NCI-H2227 (cell line): Measurements from ENCODE around the gene SAMD4A.

ENCODE experiments used
- DNase-seq: peaks from one replicate; lab custom pipeline; 2025; ENCODE audit not compliant: unreplicated experiment; lab: John Stamatoyannopoulos, UW

Gene SAMD4A

GRCh38 chr14:54629635-54630360 is 62.9 kb downstream of the SAMD4A start:
- no peak for DNase-seq

GRCh38 chr14:54631016-54631415 is 64.1 kb downstream of the SAMD4A start:
- DNase-seq: no peak

- no peak for DNase-seq
Observed at GRCh38 chr14:54632452-54632851, 65.5 kb downstream of the SAMD4A start.

- DNase-seq: no peak
Observed at GRCh38 chr14:54633076-54633475, 66.1 kb downstream of the SAMD4A start.

GRCh38 chr14:54637270-54638134 is 70.6 kb downstream of the SAMD4A start:
- no peak for DNase-seq

- no peak for DNase-seq
Observed at GRCh38 chr14:54638135-54638446, 71.2 kb downstream of the SAMD4A start.

GRCh38 chr14:54639611-54640010 is 72.7 kb downstream of the SAMD4A start:
- no peak for DNase-seq

- no peak for DNase-seq
Observed at GRCh38 chr14:54640506-54640905, 73.6 kb downstream of the SAMD4A start.

GRCh38 chr14:54642121-54642520 is 75.2 kb downstream of the SAMD4A start:
- no peak for DNase-seq

- DNase-seq: peak; percentile 7
Observed at GRCh38 chr14:54642801-54643695, 76.1 kb downstream of the SAMD4A start.

- no peak for DNase-seq
Observed at GRCh38 chr14:54643696-54644176, 76.8 kb downstream of the SAMD4A start.

- DNase-seq: no peak
Observed at GRCh38 chr14:54645639-54646038, 78.7 kb downstream of the SAMD4A start.

- DNase-seq: no peak
Observed at GRCh38 chr14:54646626-54647025, 79.7 kb downstream of the SAMD4A start.

- DNase-seq: no peak
Observed at GRCh38 chr14:54647378-54647777, 80.5 kb downstream of the SAMD4A start.

GRCh38 chr14:54649056-54649455 is 82.1 kb downstream of the SAMD4A start:
- DNase-seq: no peak

- DNase-seq: no peak
Observed at GRCh38 chr14:54650331-54650958, 83.5 kb downstream of the SAMD4A start.

GRCh38 chr14:54650959-54651351 is 84.0 kb downstream of the SAMD4A start:
- DNase-seq: no peak

- DNase-seq: no peak
Observed at GRCh38 chr14:54651649-54652048, 84.7 kb downstream of the SAMD4A start.

- no peak for DNase-seq
Observed at GRCh38 chr14:54652188-54652587, 85.3 kb downstream of the SAMD4A start.

GRCh38 chr14:54652605-54653052 is 85.7 kb downstream of the SAMD4A start:
- DNase-seq: no peak
